Measurements from ENCODE around the gene CERT1.

Gene CERT1

GRCh38 chr5:75558221-75558620 is 46.8 kb upstream of the CERT1 start:
- no peak overlapping the region for H2BK5ac ChIP-seq (ENCODE audit: low read length)
- H3K14ac ChIP-seq (ENCODE audit: low read length) = no peak overlapping the region
- H3K18ac ChIP-seq (ENCODE audit: low read length) = no peak overlapping the region
- DNase-seq (ENCODE audit: low spot score) = no peak
- no peak overlapping the region for H3K4me2 ChIP-seq (ENCODE audit: insufficient read depth, low read length, poor library complexity, severe bottlenecking)
- peaks cover 0 to 11% of the 10 kb centered on the region in 2 donors for H3K9me3 ChIP-seq (replicated peaks in 1 of 2; ENCODE audit: control insufficient read depth in 2 of 2, insufficient read depth in 1 of 2, low read depth in 1 of 2, low read length in 2 of 2)
- H3K79me1 ChIP-seq (ENCODE audit: low read depth, low read length) = no peaks in the 10 kb centered on the region
- no peak overlapping the region for H2BK120ac ChIP-seq (ENCODE audit: low read depth, low read length)
- H3K23ac ChIP-seq (ENCODE audit: low read depth, low read length, poor library complexity) = no peak overlapping the region
- H4K91ac ChIP-seq (ENCODE audit: low read depth, low read length, poor library complexity) = no peak overlapping the region
- H4K8ac ChIP-seq (ENCODE audit: low read depth, low read length) = no peak overlapping the region
- H3K4ac ChIP-seq (ENCODE audit: low read length) = no peak overlapping the region
- no peak overlapping the region for H3K27ac ChIP-seq (replicated peaks; ENCODE audit: low read length)
- no peaks in the 10 kb centered on the region for H3K4me1 ChIP-seq (ENCODE audit: control insufficient read depth in 2 of 2, insufficient read depth in 1 of 2, low read depth in 1 of 2, low read length in 2 of 2)
- no peak overlapping the region for H2BK15ac ChIP-seq (ENCODE audit: low read length)
- H3K9ac ChIP-seq (ENCODE audit: low read depth, low read length, poor library complexity) = no peak overlapping the region
- H2AK5ac ChIP-seq (ENCODE audit: low read depth, low read length) = no peak overlapping the region
- H2BK12ac ChIP-seq (ENCODE audit: low read length) = no peak overlapping the region
- peaks cover 0 to 40% of the 10 kb centered on the region in 2 donors for H3K36me3 ChIP-seq (replicated peaks in 1 of 2; ENCODE audit: control insufficient read depth in 2 of 2, insufficient read depth in 2 of 2, low read length in 2 of 2)
- no peaks in the 10 kb centered on the region for H3K27me3 ChIP-seq (ENCODE audit: control insufficient read depth in 3 of 3, insufficient read depth in 3 of 3, low read depth in 1 of 3, low read length in 3 of 3)
- no peak overlapping the region for H2AFZ ChIP-seq (ENCODE audit: low read length)
- WGBS, 2 donors (ENCODE audit: extremely low coverage in 2 of 2, insufficient read length in 2 of 2, insufficient replicate concordance in 1 of 2) = no CpG with 5 or more reads among the region's 1 CpG
- no peak overlapping the region for H3K4me3 ChIP-seq (ENCODE audit: low read length in 2 of 2)

GRCh38 chr5:75553358-75553757 is 41.9 kb upstream of the CERT1 start:
- Histone ChIP-seq H3K9me3 (replicated peaks in 1 of 2; ENCODE audit: control insufficient read depth in 2 of 2, insufficient read depth in 1 of 2, low read depth in 1 of 2, low read length in 2 of 2) (peaks cover 0 to 7% of the 10 kb centered on the region in 2 donors), H3K4me1 (ENCODE audit: control insufficient read depth in 2 of 2, insufficient read depth in 1 of 2, low read depth in 1 of 2, low read length in 2 of 2) (no peaks in the 10 kb centered on the region), H3K9ac (ENCODE audit: low read depth, low read length, poor library complexity) (no peak overlapping the region), H3K18ac (ENCODE audit: low read length) (no peak overlapping the region), H3K23ac (ENCODE audit: low read depth, low read length, poor library complexity) (no peak overlapping the region), H4K8ac (ENCODE audit: low read depth, low read length) (no peak overlapping the region), H3K27ac (replicated peaks; ENCODE audit: low read length) (no peak overlapping the region), H3K27me3 (ENCODE audit: control insufficient read depth in 3 of 3, insufficient read depth in 3 of 3, low read depth in 1 of 3, low read length in 3 of 3) (no peaks in the 10 kb centered on the region), H3K4me3 (ENCODE audit: low read length in 2 of 2) (no peak overlapping the region), H2AFZ (ENCODE audit: low read length) (no peak overlapping the region), H2BK120ac (ENCODE audit: low read depth, low read length) (no peak overlapping the region), H2BK12ac (ENCODE audit: low read length) (no peak overlapping the region), H2BK15ac (ENCODE audit: low read length) (no peak overlapping the region), H3K4me2 (ENCODE audit: insufficient read depth, low read length, poor library complexity, severe bottlenecking) (no peak overlapping the region), H3K14ac (ENCODE audit: low read length) (no peak overlapping the region), H2AK5ac (ENCODE audit: low read depth, low read length) (no peak overlapping the region), H2BK5ac (ENCODE audit: low read length) (no peak overlapping the region), H3K79me1 (ENCODE audit: low read depth, low read length) (no peaks in the 10 kb centered on the region), H3K4ac (ENCODE audit: low read length) (no peak overlapping the region), H4K91ac (ENCODE audit: low read depth, low read length, poor library complexity) (no peak overlapping the region), H3K36me3 (replicated peaks in 1 of 2; ENCODE audit: control insufficient read depth in 2 of 2, insufficient read depth in 2 of 2, low read length in 2 of 2) (peaks cover 0 to 49% of the 10 kb centered on the region in 2 donors)
- WGBS, 2 donors (ENCODE audit: extremely low coverage in 2 of 2, insufficient read length in 2 of 2, insufficient replicate concordance in 1 of 2) = no CpG with 5 or more reads among the region's 1 CpG
- DNase-seq (ENCODE audit: low spot score) = no peak

- Histone ChIP-seq H3K36me3 (replicated peaks in 1 of 2; ENCODE audit: control insufficient read depth in 2 of 2, insufficient read depth in 2 of 2, low read length in 2 of 2) (peaks cover 0 to 49% of the 10 kb centered on the region in 2 donors), H4K91ac (ENCODE audit: low read depth, low read length, poor library complexity) (no peak overlapping the region), H3K27me3 (ENCODE audit: control insufficient read depth in 3 of 3, insufficient read depth in 3 of 3, low read depth in 1 of 3, low read length in 3 of 3) (no peaks in the 10 kb centered on the region), H3K9ac (ENCODE audit: low read depth, low read length, poor library complexity) (no peak overlapping the region), H4K8ac (ENCODE audit: low read depth, low read length) (no peak overlapping the region), H3K4me2 (ENCODE audit: insufficient read depth, low read length, poor library complexity, severe bottlenecking) (no peak overlapping the region), H2BK15ac (ENCODE audit: low read length) (no peak overlapping the region), H3K14ac (ENCODE audit: low read length) (no peak overlapping the region), H3K4ac (ENCODE audit: low read length) (no peak overlapping the region), H3K4me1 (ENCODE audit: control insufficient read depth in 2 of 2, insufficient read depth in 1 of 2, low read depth in 1 of 2, low read length in 2 of 2) (no peaks in the 10 kb centered on the region), H2BK12ac (ENCODE audit: low read length) (no peak overlapping the region), H3K79me1 (ENCODE audit: low read depth, low read length) (no peaks in the 10 kb centered on the region), H2AFZ (ENCODE audit: low read length) (no peak overlapping the region), H2BK120ac (ENCODE audit: low read depth, low read length) (no peak overlapping the region), H3K23ac (ENCODE audit: low read depth, low read length, poor library complexity) (no peak overlapping the region), H3K9me3 (replicated peaks in 1 of 2; ENCODE audit: control insufficient read depth in 2 of 2, insufficient read depth in 1 of 2, low read depth in 1 of 2, low read length in 2 of 2) (peaks cover 0 to 4% of the 10 kb centered on the region in 2 donors), H2BK5ac (ENCODE audit: low read length) (no peak overlapping the region), H3K4me3 (ENCODE audit: low read length in 2 of 2) (no peak overlapping the region), H2AK5ac (ENCODE audit: low read depth, low read length) (no peak overlapping the region), H3K18ac (ENCODE audit: low read length) (no peak overlapping the region), H3K27ac (replicated peaks; ENCODE audit: low read length) (no peak overlapping the region)
- WGBS, 2 donors (ENCODE audit: extremely low coverage in 2 of 2, insufficient read length in 2 of 2, insufficient replicate concordance in 1 of 2) = no CpG with 5 or more reads among the region's 2 CpGs
- DNase-seq (ENCODE audit: low spot score) = no peak
Measured at GRCh38 chr5:75552764-75553163, 41.3 kb upstream of the CERT1 start.

- Histone ChIP-seq H2BK15ac (ENCODE audit: low read length) (no peak overlapping the region), H2BK120ac (ENCODE audit: low read depth, low read length) (no peak overlapping the region), H3K4me2 (ENCODE audit: insufficient read depth, low read length, poor library complexity, severe bottlenecking) (no peak overlapping the region), H3K27me3 (ENCODE audit: control insufficient read depth in 3 of 3, insufficient read depth in 3 of 3, low read depth in 1 of 3, low read length in 3 of 3) (no peaks in the 10 kb centered on the region), H3K23ac (ENCODE audit: low read depth, low read length, poor library complexity) (no peak overlapping the region), H2AK5ac (ENCODE audit: low read depth, low read length) (no peak overlapping the region), H3K4ac (ENCODE audit: low read length) (no peak overlapping the region), H3K4me3 (ENCODE audit: low read length in 2 of 2) (no peak overlapping the region), H3K9ac (ENCODE audit: low read depth, low read length, poor library complexity) (no peak overlapping the region), H3K14ac (ENCODE audit: low read length) (no peak overlapping the region), H4K8ac (ENCODE audit: low read depth, low read length) (no peak overlapping the region), H3K9me3 (replicated peaks in 1 of 2; ENCODE audit: control insufficient read depth in 2 of 2, insufficient read depth in 1 of 2, low read depth in 1 of 2, low read length in 2 of 2) (peaks cover 0 to 4% of the 10 kb centered on the region in 2 donors), H4K91ac (ENCODE audit: low read depth, low read length, poor library complexity) (no peak overlapping the region), H3K79me1 (ENCODE audit: low read depth, low read length) (no peaks in the 10 kb centered on the region), H3K18ac (ENCODE audit: low read length) (no peak overlapping the region), H3K27ac (replicated peaks; ENCODE audit: low read length) (no peak overlapping the region), H3K4me1 (ENCODE audit: control insufficient read depth in 2 of 2, insufficient read depth in 1 of 2, low read depth in 1 of 2, low read length in 2 of 2) (no peaks in the 10 kb centered on the region), H3K36me3 (replicated peaks in 1 of 2; ENCODE audit: control insufficient read depth in 2 of 2, insufficient read depth in 2 of 2, low read length in 2 of 2) (peaks cover 0 to 39% of the 10 kb centered on the region in 2 donors), H2BK12ac (ENCODE audit: low read length) (no peak overlapping the region), H2AFZ (ENCODE audit: low read length) (no peak overlapping the region), H2BK5ac (ENCODE audit: low read length) (no peak overlapping the region)
- WGBS, 2 donors (ENCODE audit: extremely low coverage in 2 of 2, insufficient read length in 2 of 2, insufficient replicate concordance in 1 of 2) = no CpG with 5 or more reads among the region's 3 CpGs
- DNase-seq (ENCODE audit: low spot score) = no peak
Measured at GRCh38 chr5:75551471-75551870, 40.0 kb upstream of the CERT1 start.

All from neuronal stem cell (in vitro differentiated cells).